ENCODE data around the gene MIAT. TPM values are rescaled to one million over a fixed set of nuclear protein-coding genes. Genes with fewer than 3 reads are reported as not detected.
A peak's percentile ranks its signal among the peaks of the same experiment; 100 is the strongest.

The MIAT gene
- total and polyA plus RNA-seq, 9 of the 15 experiments (the other 6 are each of a cell fraction or from before 2014, with no cell fraction given): 0.03 to 0.93 (median 0.34) TPM

GRCh38 chr22:26660961-26661578 is 3.7 kb downstream of the MIAT start:
- Histone ChIP-seq H3K4me3 (no peak overlapping the region), H4K20me1 (replicated peaks; ENCODE audit: control insufficient read depth, insufficient read depth, low read length) (no peaks in the 10 kb centered on the region), H3K27me3 (ENCODE audit: control insufficient read depth in 2 of 2, insufficient read depth in 2 of 2, low read length in 2 of 2) (no peaks in the 10 kb centered on the region; a peak in 1 of 5 replicates), H3K4me1 (replicated peaks in 1 of 2; ENCODE audit: control insufficient read depth in 2 of 2, insufficient read depth in 2 of 2, low read length in 2 of 2) (peaks cover 13 to 22% of the 10 kb centered on the region in 2 experiments; a peak in 4 of 5 replicates), H3K9me1 (ENCODE audit: control insufficient read depth, insufficient read depth, low read length) (no peaks in the 10 kb centered on the region), H3K4me2 (ENCODE audit: insufficient read depth, low read length) (no peak overlapping the region), H3K79me2 (ENCODE audit: control insufficient read depth, insufficient read depth, low read length) (no peaks in the 10 kb centered on the region), H3K27ac (ENCODE audit: extremely low read depth, low read depth, low read length) (no peak overlapping the region), H3K9ac (ENCODE audit: insufficient read depth in 1 of 2, low read depth in 2 of 2, low read length in 2 of 2) (no peak overlapping the region), H2AFZ (ENCODE audit: low read depth, low read length) (peak overlapping the region; percentile 73), H3K36me3 (ENCODE audit: control insufficient read depth, insufficient read depth, low read length) (no peaks in the 10 kb centered on the region), H3K9me3 (replicated peaks; ENCODE audit: control insufficient read depth, insufficient read depth, low read depth, low read length) (no peaks in the 10 kb centered on the region)
- TF ChIP-seq HMBOX1 (IDR thresholded peaks at IDR 0.05): peak; percentile 93
- peak; percentile 15; the same call in 1 of the 2 replicates for TF ChIP-seq CBFA2T3 (IDR thresholded peaks at IDR 0.05)
- TF ChIP-seq MEF2D (tag; conservative IDR thresholded peaks at IDR 0.05; ENCODE audit: low read depth): no peak
- no peak for TF ChIP-seq POLR2A (conservative IDR thresholded peaks at IDR 0.05)
- FAIRE-seq (no peak), ATAC-seq (no peak), DNase-seq (ENCODE audit: extremely low read depth in 1 of 4, low spot score in 3 of 4) (no peak)
- ChIA-PET CTCF (ENCODE audit: low intra/inter-chr PET ratio) (interaction anchor here (0.6 kb wide), 2 partner anchors 9 to 149 kb away, joined by 3 to 6 read pairs; no protein-coding TSS in a partner anchor), POLR2A (no interaction called here)
- in situ Hi-C loops (cut with MboI): loop anchor here (5.0 kb wide), 1 partner anchor 264 kb away; no protein-coding TSS in a partner anchor
- intact Hi-C loops (cut with micrococcal nuclease): no loop called here
- 43% methylated on average over 7 of the region's 7 CpGs for whole genome bisulfite sequencing (ENCODE audit: insufficient coverage, low coverage, missing lambda C conversion rate)
- no TSS peak for BruUV-seq (replicated peaks)

- intact Hi-C loops (cut with micrococcal nuclease) (no loop called here), in situ Hi-C loops (cut with MboI) (loop anchor here (5.0 kb wide), 1 partner anchor 265 kb away; no protein-coding TSS in a partner anchor)
- POLR2A ChIA-PET: interaction anchor here (0.7 to 1.3 kb wide), 2 partner anchors 11 to 41 kb away, joined by 3 read pairs; no protein-coding TSS in a partner anchor
- Histone ChIP-seq H3K36me3 (ENCODE audit: control insufficient read depth, insufficient read depth, low read length) (no peaks in the 10 kb centered on the region), H3K4me1 (replicated peaks in 1 of 2; ENCODE audit: control insufficient read depth in 2 of 2, insufficient read depth in 2 of 2, low read length in 2 of 2) (peaks cover 13 to 14% of the 10 kb centered on the region in 2 experiments; a peak in 4 of 5 replicates), H3K27ac (ENCODE audit: extremely low read depth, low read depth, low read length) (no peak overlapping the region), H3K79me2 (ENCODE audit: control insufficient read depth, insufficient read depth, low read length) (no peaks in the 10 kb centered on the region), H3K9ac (ENCODE audit: insufficient read depth in 1 of 2, low read depth in 2 of 2, low read length in 2 of 2) (no peak overlapping the region), H3K27me3 (ENCODE audit: control insufficient read depth in 2 of 2, insufficient read depth in 2 of 2, low read length in 2 of 2) (no peaks in the 10 kb centered on the region; a peak in 1 of 5 replicates), H2AFZ (ENCODE audit: low read depth, low read length) (no peak overlapping the region), H3K4me3 (no peak overlapping the region), H4K20me1 (replicated peaks; ENCODE audit: control insufficient read depth, insufficient read depth, low read length) (no peaks in the 10 kb centered on the region), H3K4me2 (ENCODE audit: insufficient read depth, low read length) (no peak overlapping the region), H3K9me3 (replicated peaks; ENCODE audit: control insufficient read depth, insufficient read depth, low read depth, low read length) (no peaks in the 10 kb centered on the region), H3K9me1 (ENCODE audit: control insufficient read depth, insufficient read depth, low read length) (no peaks in the 10 kb centered on the region)
- 100% methylated on average over 1 of the region's 2 CpGs for WGBS (ENCODE audit: insufficient coverage, low coverage, missing lambda C conversion rate)
- CTCF ChIA-PET (ENCODE audit: low intra/inter-chr PET ratio): no interaction called here
- TF ChIP-seq KDM1A (IDR thresholded peaks at IDR 0.05): peak in 1 of 2 experiments; percentile 28; a peak in 1 of 4 replicates
- TF ChIP-seq BCOR (IDR thresholded peaks at IDR 0.05): peak; percentile 61
- TF ChIP-seq BRD9 (IDR thresholded peaks at IDR 0.05; ENCODE audit: low read depth, partially characterized antibody): no peak
- peak; percentile 53 for TF ChIP-seq RBM25 (IDR thresholded peaks at IDR 0.05; ENCODE audit: low read depth, low read length, severe bottlenecking)
- DNase-seq (ENCODE audit: extremely low read depth in 1 of 4, low spot score in 3 of 4): no peak
- FAIRE-seq: no peak
- BruUV-seq (replicated peaks): no TSS peak
- no peak for ATAC-seq
Observed at GRCh38 chr22:26662160-26662559, 4.8 kb downstream of the MIAT start.
